Inferior parietal cortex (tissue), 1 donor: Measurements from ENCODE around the gene DMAC2L.
"Not testable (repeated sequence)": the region's sequence is repeated elsewhere in the genome, so short reads cannot be mapped to it uniquely, and the experiment has no call there.

Source experiments
- DNase-seq: peaks from one replicate; pipeline ENCODE4 v3.0.0-alpha.2; 2016; ENCODE audit errors: extremely low spot score

Gene DMAC2L

GRCh38 chr14:50354527-50354926 lies 42.4 kb downstream of the DMAC2L start:
- DNase-seq, result no peak

- no peak for DNase-seq
These were observed 43.6 kb downstream of the DMAC2L start for GRCh38 chr14:50355692-50356091.

GRCh38 chr14:50356283-50356682 lies 44.2 kb downstream of the DMAC2L start:
- DNase-seq, result not testable (repeated sequence)

GRCh38 chr14:50357124-50357523 lies 45.0 kb downstream of the DMAC2L start:
- DNase-seq, result no peak

- DNase-seq, result no peak
These were observed 45.8 kb downstream of the DMAC2L start for GRCh38 chr14:50357753-50358395.

- DNase-seq, result no peak
These were observed 47.5 kb downstream of the DMAC2L start for GRCh38 chr14:50359631-50360030.

GRCh38 chr14:50360093-50360492 lies 48.0 kb downstream of the DMAC2L start:
- DNase-seq, result no peak

GRCh38 chr14:50360851-50361250 lies 48.7 kb downstream of the DMAC2L start:
- DNase-seq, result no peak

GRCh38 chr14:50361473-50362403 lies 49.6 kb downstream of the DMAC2L start:
- DNase-seq, result not testable (repeated sequence)

- no peak for DNase-seq
These were observed 50.9 kb downstream of the DMAC2L start for GRCh38 chr14:50362764-50363713.

GRCh38 chr14:50363714-50364111 lies 51.6 kb downstream of the DMAC2L start:
- no peak for DNase-seq

- DNase-seq, result no peak
These were observed 52.7 kb downstream of the DMAC2L start for GRCh38 chr14:50364792-50365191.

GRCh38 chr14:50365572-50365971 lies 53.4 kb downstream of the DMAC2L start:
- not testable (repeated sequence) for DNase-seq

- no peak for DNase-seq
These were observed 54.0 kb downstream of the DMAC2L start for GRCh38 chr14:50366115-50366514.

GRCh38 chr14:50366589-50366988 lies 54.5 kb downstream of the DMAC2L start:
- no peak for DNase-seq

GRCh38 chr14:50371546-50371945 lies 59.4 kb downstream of the DMAC2L start:
- DNase-seq, result no peak

- DNase-seq, result no peak
These were observed 61.8 kb downstream of the DMAC2L start for GRCh38 chr14:50373959-50374358.

GRCh38 chr14:50375760-50376159 lies 63.6 kb downstream of the DMAC2L start:
- no peak for DNase-seq
